HG02642 (cell line): ENCODE measurements around the gene UBB.

Experiments used
- ATAC-seq: cut with Tn5 transposase; IDR thresholded peaks from one replicate; pipeline ENCODE4 v1.9.1; 2021; ENCODE audit warnings: mild to moderate bottlenecking; ENCODE audit not compliant: unreplicated experiment, poor library complexity

The UBB gene

GRCh38 chr17:16380640-16381495 lies at the start of gene UBB:
TSS of gene UBB (plus strand) at chr17:16381091. CDS start at chr17:16381908, 817 bp downstream.
- ATAC-seq = peak; percentile 91

GRCh38 chr17:16338391-16338790 lies 42.5 kb upstream of the UBB start:
- ATAC-seq = no peak

- ATAC-seq = no peak
These were observed 41.5 kb upstream of the UBB start for GRCh38 chr17:16339402-16339801.

GRCh38 chr17:16339959-16340358 lies 40.9 kb upstream of the UBB start:
- ATAC-seq = no peak

GRCh38 chr17:16342979-16343378 lies 37.9 kb upstream of the UBB start:
- no peak for ATAC-seq

GRCh38 chr17:16343569-16343968 lies 37.3 kb upstream of the UBB start:
- ATAC-seq = no peak

GRCh38 chr17:16345565-16345964 lies 35.3 kb upstream of the UBB start:
- no peak for ATAC-seq

GRCh38 chr17:16346721-16347271 lies 34.1 kb upstream of the UBB start:
- no peak for ATAC-seq

- ATAC-seq = no peak
These were observed 32.3 kb upstream of the UBB start for GRCh38 chr17:16348586-16348985.

- no peak for ATAC-seq
These were observed 31.5 kb upstream of the UBB start for GRCh38 chr17:16349431-16349830.

GRCh38 chr17:16351831-16352230 lies 29.1 kb upstream of the UBB start:
- no peak for ATAC-seq

GRCh38 chr17:16352303-16352666 lies 28.6 kb upstream of the UBB start:
- no peak for ATAC-seq

- peak; percentile 45 for ATAC-seq
These were observed 28.1 kb upstream of the UBB start for GRCh38 chr17:16352667-16353316.

- ATAC-seq = peak; percentile 76
These were observed 27.3 kb upstream of the UBB start, which contains the start of gene CENPV for GRCh38 chr17:16353317-16354174. TSS of gene CENPV (minus strand) at chr17:16353469. CDS start at chr17:16353436, 33 bp downstream.

GRCh38 chr17:16354585-16354984 lies 26.3 kb upstream of the UBB start:
- ATAC-seq = no peak

GRCh38 chr17:16358394-16358793 lies 22.5 kb upstream of the UBB start:
- no peak for ATAC-seq

GRCh38 chr17:16361874-16362273 lies 19.0 kb upstream of the UBB start:
- no peak for ATAC-seq

GRCh38 chr17:16363749-16364536 lies 16.9 kb upstream of the UBB start:
- ATAC-seq = peak; percentile 81

GRCh38 chr17:16364625-16365024 lies 16.3 kb upstream of the UBB start:
- no peak for ATAC-seq

GRCh38 chr17:16371742-16372141 lies 9.1 kb upstream of the UBB start:
- no peak for ATAC-seq
